HepG2 (cell line): ENCODE measurements around the gene CENPL. TPM values are rescaled to one million over a fixed set of nuclear protein-coding genes. Genes with fewer than 3 reads are reported as not detected.

ENCODE experiments used
- AGO2 ChIP-seq: fragments of 200-400 bp; formaldehyde crosslinking; optimal IDR thresholded peaks from 2 replicates; pipeline ENCODE3; 2017; ENCODE audit warnings: mild to moderate bottlenecking, low read depth, low read length, moderate library complexity
- AKAP8 ChIP-seq: sonication (generic); formaldehyde crosslinking; IDR thresholded peaks from 2 replicates; pipeline ENCODE4 v1.5.1; 2020; ENCODE audit warnings: mild to moderate bottlenecking, missing genetic modification reagents
- ARID3A ChIP-seq: IDR thresholded peaks from 2 replicates; pipeline ENCODE4 v1.6.1; 2012; ENCODE audit warnings: low read depth, low read length, improper control_type of control experiment
- BCL6 ChIP-seq: IDR thresholded peaks from 2 replicates; pipeline ENCODE4 v1.6.1; 2016; ENCODE audit warnings: missing genetic modification reagents, missing compliant biosample characterization
- CCDC6 ChIP-seq: sonication (generic); formaldehyde crosslinking; IDR thresholded peaks from 2 replicates; pipeline ENCODE4 v1.8.1; 2022; ENCODE audit warnings: mild to moderate bottlenecking, missing genetic modification reagents, moderate library complexity
- ELK4 ChIP-seq: sonication (generic); formaldehyde crosslinking; IDR thresholded peaks from 2 replicates; pipeline ENCODE4 v1.9.0; 2021; ENCODE audit warnings: missing genetic modification reagents, borderline replicate concordance
- FOXP1 ChIP-seq, 2 experiments: fragments of 450-650 bp in 1 of 2; IDR thresholded peaks; 2 replicates each; pipeline ENCODE4 v1.6.1; 2017 to 2018; ENCODE audit warnings: antibody characterized with exemption in 1 of 2
- GTF3A ChIP-seq: sonication (generic); formaldehyde crosslinking; conservative IDR thresholded peaks from 2 replicates; pipeline ENCODE4 v1.4.0; 2020; ENCODE audit warnings: mild to moderate bottlenecking, missing genetic modification reagents
- MAZ ChIP-seq, 2 experiments: sonication (generic) in 1 of 2; formaldehyde crosslinking in 1 of 2; IDR thresholded peaks; 2 replicates each; pipeline versions ENCODE4 v1.5.0 to v1.6.1; 2012 to 2020; ENCODE audit warnings: low read depth in 2 of 2, mild to moderate bottlenecking in 2 of 2, borderline replicate concordance in 1 of 2, improper control_type of control experiment in 1 of 2, low read length in 1 of 2, missing genetic modification reagents in 1 of 2, moderate library complexity in 1 of 2
- NCOA1 ChIP-seq: sonication (generic); formaldehyde crosslinking; IDR thresholded peaks from 2 replicates; pipeline ENCODE4 v1.9.0; 2021; ENCODE audit warnings: missing genetic modification reagents
- SIN3B ChIP-seq: fragments of 150-350 bp; IDR thresholded peaks from 2 replicates; pipeline ENCODE4 v1.6.1; 2014; ENCODE audit warnings: low read length
- SNRNP70 ChIP-seq: fragments of 200-400 bp; formaldehyde crosslinking; IDR thresholded peaks from 2 replicates; pipeline ENCODE4 v1.6.1; 2017; ENCODE audit warnings: mild to moderate bottlenecking, low read depth, low read length, moderate library complexity
- ZFP41 ChIP-seq: sonication (generic); formaldehyde crosslinking; IDR thresholded peaks from 2 replicates; pipeline ENCODE4 v1.4.0; 2020; ENCODE audit warnings: mild to moderate bottlenecking, missing genetic modification reagents, borderline replicate concordance
- ZKSCAN5 ChIP-seq: sonication (generic); formaldehyde crosslinking; IDR thresholded peaks from 2 replicates; pipeline ENCODE4 v1.5.1; 2020; ENCODE audit warnings: mild to moderate bottlenecking, missing genetic modification reagents
- ZNF207 ChIP-seq: fragments of 450-650 bp; IDR thresholded peaks from 2 replicates; pipeline ENCODE4 v1.6.1; 2016; ENCODE audit warnings: antibody characterized with exemption, borderline replicate concordance
- ZNF333 ChIP-seq: sonication (generic); formaldehyde crosslinking; IDR thresholded peaks from 2 replicates; pipeline ENCODE4 v1.4.0; 2020; ENCODE audit warnings: mild to moderate bottlenecking, missing genetic modification reagents, borderline replicate concordance
- ZNF432 ChIP-seq: sonication (generic); formaldehyde crosslinking; IDR thresholded peaks from 2 replicates; pipeline ENCODE4 v1.5.0; 2020; ENCODE audit warnings: missing genetic modification reagents, mild to moderate bottlenecking, borderline replicate concordance
- ZNF616 ChIP-seq: sonication (generic); formaldehyde crosslinking; IDR thresholded peaks from 2 replicates; pipeline ENCODE4 v1.5.0; 2020; ENCODE audit warnings: low read depth, mild to moderate bottlenecking, missing genetic modification reagents
- polyA plus RNA-seq, 8 experiments: library from polyadenylated mRNA; depleted of rRNA in 3 of 8; stranded (reverse) in 7 of 8; unstranded in 1 of 8; fragments of >200 nt; fragmentation: Illumina TruSeq in 4 of 8; extraction: Trizol in 4 of 8; gene quantifications; 2 replicates each; pipeline versions ENCODE4 v1.2.1 to v1.2.3, GENCODE V29; 2011 to 2016; ENCODE audit warnings: low read depth in 4 of 8, missing spikeins in 1 of 8, mixed read lengths in 1 of 8; ENCODE audit not compliant: insufficient read depth in 1 of 8
- total RNA-seq, 5 experiments: library from RNA; depleted of rRNA; stranded (reverse); fragments of >200 nt; fragmentation: Illumina TruSeq; extraction: Trizol; gene quantifications; 2 replicates each; pipeline ENCODE4 v1.2.3, GENCODE V29; 2016; ENCODE audit warnings: low read depth in 1 of 5
- TF ChIP-seq, protein P1 (sequence below): sonication (generic); formaldehyde crosslinking; IDR thresholded peaks from 2 replicates; pipeline ENCODE4 v1.4.0; 2020; ENCODE audit warnings: missing genetic modification reagents, borderline replicate concordance
- TF ChIP-seq, protein P2 (sequence below): sonication (generic); formaldehyde crosslinking; IDR thresholded peaks from 2 replicates; pipeline ENCODE4 v1.5.1; 2020; ENCODE audit warnings: missing genetic modification reagents, mild to moderate bottlenecking, borderline replicate concordance
- TF ChIP-seq, protein P3 (sequence below): sonication (generic); formaldehyde crosslinking; IDR thresholded peaks from 2 replicates; pipeline ENCODE4 v1.5.0; 2020; ENCODE audit warnings: missing genetic modification reagents

Gene CENPL
- total and polyA plus RNA-seq, 2 of the 13 experiments (the other 11 are each of a cell fraction or from before 2014, with no cell fraction given), result 4.4 to 14.2 TPM

- TF ChIP-seq ZNF333 (CRISPR knock-in tag), result peak; percentile 82; the same call in 1 of the 2 replicates
- TF ChIP-seq GTF3A, result no peak
- peak; percentile 79; the same call in 1 of the 2 replicates for TF ChIP-seq CCDC6 (CRISPR knock-in tag)
- no peak for TF ChIP-seq AGO2
- no peak for TF ChIP-seq ZFP41 (CRISPR knock-in tag)
- no peak for TF ChIP-seq ZNF616 (CRISPR knock-in tag)
- no peak; the same call in 1 of the 2 replicates for TF ChIP-seq AKAP8 (CRISPR knock-in tag)
- TF ChIP-seq ZNF207, result no peak
- no peak for TF ChIP-seq SNRNP70
- TF ChIP-seq NCOA1, result no peak
- 0 out of 2 replicates have a peak, but pooled peaks have one; percentile 40 for TF ChIP-seq ELK4 (CRISPR knock-in tag)
- no peak for TF ChIP-seq SIN3B
- no peak for TF ChIP-seq ARID3A
- TF ChIP-seq FOXP1 (IDR thresholded peaks at IDR 0.05), result no peak
- no peak; the same call in 1 of the 2 replicates for TF ChIP-seq FOXP1 (CRISPR knock-in tag; IDR thresholded peaks at IDR 0.05)
- TF ChIP-seq, protein P1, sequence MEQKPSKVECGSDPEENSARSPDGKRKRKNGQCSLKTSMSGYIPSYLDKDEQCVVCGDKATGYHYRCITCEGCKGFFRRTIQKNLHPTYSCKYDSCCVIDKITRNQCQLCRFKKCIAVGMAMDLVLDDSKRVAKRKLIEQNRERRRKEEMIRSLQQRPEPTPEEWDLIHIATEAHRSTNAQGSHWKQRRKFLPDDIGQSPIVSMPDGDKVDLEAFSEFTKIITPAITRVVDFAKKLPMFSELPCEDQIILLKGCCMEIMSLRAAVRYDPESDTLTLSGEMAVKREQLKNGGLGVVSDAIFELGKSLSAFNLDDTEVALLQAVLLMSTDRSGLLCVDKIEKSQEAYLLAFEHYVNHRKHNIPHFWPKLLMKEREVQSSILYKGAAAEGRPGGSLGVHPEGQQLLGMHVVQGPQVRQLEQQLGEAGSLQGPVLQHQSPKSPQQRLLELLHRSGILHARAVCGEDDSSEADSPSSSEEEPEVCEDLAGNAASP (CRISPR knock-in tag), result no peak
- TF ChIP-seq, protein P2, sequence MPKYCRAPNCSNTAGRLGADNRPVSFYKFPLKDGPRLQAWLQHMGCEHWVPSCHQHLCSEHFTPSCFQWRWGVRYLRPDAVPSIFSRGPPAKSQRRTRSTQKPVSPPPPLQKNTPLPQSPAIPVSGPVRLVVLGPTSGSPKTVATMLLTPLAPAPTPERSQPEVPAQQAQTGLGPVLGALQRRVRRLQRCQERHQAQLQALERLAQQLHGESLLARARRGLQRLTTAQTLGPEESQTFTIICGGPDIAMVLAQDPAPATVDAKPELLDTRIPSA (CRISPR knock-in tag), result 0 out of 2 replicates have a peak, but pooled peaks have one; percentile 54
- TF ChIP-seq BCL6 (CRISPR knock-in tag), result no peak
- TF ChIP-seq, protein P3, sequence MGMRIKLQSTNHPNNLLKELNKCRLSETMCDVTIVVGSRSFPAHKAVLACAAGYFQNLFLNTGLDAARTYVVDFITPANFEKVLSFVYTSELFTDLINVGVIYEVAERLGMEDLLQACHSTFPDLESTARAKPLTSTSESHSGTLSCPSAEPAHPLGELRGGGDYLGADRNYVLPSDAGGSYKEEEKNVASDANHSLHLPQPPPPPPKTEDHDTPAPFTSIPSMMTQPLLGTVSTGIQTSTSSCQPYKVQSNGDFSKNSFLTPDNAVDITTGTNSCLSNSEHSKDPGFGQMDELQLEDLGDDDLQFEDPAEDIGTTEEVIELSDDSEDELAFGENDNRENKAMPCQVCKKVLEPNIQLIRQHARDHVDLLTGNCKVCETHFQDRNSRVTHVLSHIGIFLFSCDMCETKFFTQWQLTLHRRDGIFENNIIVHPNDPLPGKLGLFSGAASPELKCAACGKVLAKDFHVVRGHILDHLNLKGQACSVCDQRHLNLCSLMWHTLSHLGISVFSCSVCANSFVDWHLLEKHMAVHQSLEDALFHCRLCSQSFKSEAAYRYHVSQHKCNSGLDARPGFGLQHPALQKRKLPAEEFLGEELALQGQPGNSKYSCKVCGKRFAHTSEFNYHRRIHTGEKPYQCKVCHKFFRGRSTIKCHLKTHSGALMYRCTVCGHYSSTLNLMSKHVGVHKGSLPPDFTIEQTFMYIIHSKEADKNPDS (CRISPR knock-in tag), result no peak
- no peak for TF ChIP-seq ZNF432 (CRISPR knock-in tag)
- 0 out of 2 replicates have a peak, but pooled peaks have one; percentile 6 for TF ChIP-seq MAZ (IDR thresholded peaks at IDR 0.05; ENCODE audit: borderline replicate concordance, low read depth, low read length)
- TF ChIP-seq MAZ (CRISPR knock-in tag; IDR thresholded peaks at IDR 0.05; ENCODE audit: low read depth), result peak; percentile 94
- TF ChIP-seq ZKSCAN5 (CRISPR knock-in tag), result no peak
These were observed 43.8 kb upstream of the CENPL start, which contains the start of gene ZBTB37 (continued) for GRCh38 chr1:173868266-173869020.
